ENCODE measurements around the gene NAA60.

NAA60 gene

GRCh38 chr16:3443108-3444031 is at the start of gene NAA60, which contains the start of gene ZNF597:
Gene NAA60, plus strand, starts transcription at chr16:3443680. Its CDS starts 32,548 bp downstream, at chr16:3476228.
Gene ZNF597, minus strand, starts transcription at chr16:3443504. Its CDS starts 351 bp downstream, at chr16:3443153.
- peak within 1 kb of the TSS; percentile 95 for H3K27ac Mint-ChIP-seq
- H3K9me3 Mint-ChIP-seq = peaks cover 32% of the 10 kb centered on the region
- peaks cover 13% of the 10 kb centered on the region for H3K4me1 Mint-ChIP-seq (ENCODE audit: low read depth)
- H3K4me3 Mint-ChIP-seq = peak within 1 kb of the TSS; percentile 91
- no peaks in the 10 kb centered on the region for H3K27me3 Mint-ChIP-seq (ENCODE audit: low read depth)
- H3K36me3 Mint-ChIP-seq (ENCODE audit: low read depth) = peaks cover 51% of the 10 kb centered on the region
- peak; percentile 86 for DNase-seq (ENCODE audit: low spot score)

- H3K4me3 Mint-ChIP-seq = peak overlapping the region; percentile 89
- peaks cover 13% of the 10 kb centered on the region for H3K4me1 Mint-ChIP-seq (ENCODE audit: low read depth)
- no peaks in the 10 kb centered on the region for H3K27me3 Mint-ChIP-seq (ENCODE audit: low read depth)
- peak overlapping the region; percentile 74 for H3K27ac Mint-ChIP-seq
- DNase-seq (ENCODE audit: low spot score) = no peak
- peaks cover 56% of the 10 kb centered on the region for H3K9me3 Mint-ChIP-seq
- H3K36me3 Mint-ChIP-seq (ENCODE audit: low read depth) = peaks cover 69% of the 10 kb centered on the region
These were observed 43.1 kb upstream of the NAA60 start for GRCh38 chr16:3400446-3400778.

GRCh38 chr16:3400779-3401688 is 42.4 kb upstream of the NAA60 start, which contains the start of the genes ZNF174 and ZSCAN32:
Gene ZNF174, plus strand, starts transcription at chr16:3401215. Its CDS starts 790 bp downstream, at chr16:3402005.
Gene ZSCAN32, minus strand, starts transcription at chr16:3401004. Its CDS starts 3,447 bp downstream, at chr16:3397557.
- peaks cover 67% of the 10 kb centered on the region for H3K36me3 Mint-ChIP-seq (ENCODE audit: low read depth)
- H3K9me3 Mint-ChIP-seq = peaks cover 57% of the 10 kb centered on the region
- H3K4me3 Mint-ChIP-seq = peak within 1 kb of the TSS; percentile 89

GRCh38 chr16:3401719-3402397 is 41.6 kb upstream of the NAA60 start:
- peaks cover 67% of the 10 kb centered on the region for H3K36me3 Mint-ChIP-seq (ENCODE audit: low read depth)
- DNase-seq (ENCODE audit: low spot score) = no peak
- H3K4me1 Mint-ChIP-seq (ENCODE audit: low read depth) = peaks cover 13% of the 10 kb centered on the region
- peak overlapping the region; percentile 84 for H3K27ac Mint-ChIP-seq
- peak overlapping the region; percentile 89 for H3K4me3 Mint-ChIP-seq
- no peaks in the 10 kb centered on the region for H3K27me3 Mint-ChIP-seq (ENCODE audit: low read depth)
- H3K9me3 Mint-ChIP-seq = peaks cover 57% of the 10 kb centered on the region

More at GRCh38 chr16:3400779-3401688, 42.4 kb upstream of the NAA60 start, which contains the start of the genes ZNF174 and ZSCAN32:
- Mint-ChIP-seq H3K27ac (peak within 1 kb of the TSS; percentile 84), H3K4me1 (ENCODE audit: low read depth) (peaks cover 13% of the 10 kb centered on the region), H3K27me3 (ENCODE audit: low read depth) (no peaks in the 10 kb centered on the region)
- peak; percentile 100 for DNase-seq (ENCODE audit: low spot score)

- Mint-ChIP-seq H3K27ac (no peak overlapping the region), H3K36me3 (ENCODE audit: low read depth) (peaks cover 71% of the 10 kb centered on the region), H3K27me3 (ENCODE audit: low read depth) (no peaks in the 10 kb centered on the region), H3K4me3 (no peak overlapping the region), H3K4me1 (ENCODE audit: low read depth) (no peaks in the 10 kb centered on the region), H3K9me3 (peaks cover 73% of the 10 kb centered on the region)
- DNase-seq (ENCODE audit: low spot score) = no peak
These were observed 34.8 kb upstream of the NAA60 start for GRCh38 chr16:3408561-3409197.

GRCh38 chr16:3413730-3414379 is 29.6 kb upstream of the NAA60 start:
- Mint-ChIP-seq H3K4me3 (no peak overlapping the region), H3K27ac (no peak overlapping the region)

GRCh38 chr16:3431779-3432219 is 11.7 kb upstream of the NAA60 start:
- peak; percentile 15 for DNase-seq (ENCODE audit: low spot score)
- peaks cover 17% of the 10 kb centered on the region for H3K9me3 Mint-ChIP-seq
- peak overlapping the region; percentile 36 for H3K27ac Mint-ChIP-seq
- peaks cover 9% of the 10 kb centered on the region for H3K4me1 Mint-ChIP-seq (ENCODE audit: low read depth)
- H3K27me3 Mint-ChIP-seq (ENCODE audit: low read depth) = no peaks in the 10 kb centered on the region
- H3K36me3 Mint-ChIP-seq (ENCODE audit: low read depth) = peaks cover 42% of the 10 kb centered on the region
- H3K4me3 Mint-ChIP-seq = no peak overlapping the region

More at GRCh38 chr16:3413730-3414379, 29.6 kb upstream of the NAA60 start:
- DNase-seq (ENCODE audit: low spot score) = no peak
- peaks cover 21% of the 10 kb centered on the region for H3K36me3 Mint-ChIP-seq (ENCODE audit: low read depth)
- H3K4me1 Mint-ChIP-seq (ENCODE audit: low read depth) = no peaks in the 10 kb centered on the region
- peaks cover 49% of the 10 kb centered on the region for H3K9me3 Mint-ChIP-seq
- no peaks in the 10 kb centered on the region for H3K27me3 Mint-ChIP-seq (ENCODE audit: low read depth)

GRCh38 chr16:3434373-3434772 is 9.1 kb upstream of the NAA60 start:
- Mint-ChIP-seq H3K36me3 (ENCODE audit: low read depth) (peaks cover 64% of the 10 kb centered on the region), H3K27ac (no peak overlapping the region), H3K4me3 (no peak overlapping the region), H3K27me3 (ENCODE audit: low read depth) (no peaks in the 10 kb centered on the region), H3K4me1 (ENCODE audit: low read depth) (peaks cover 9% of the 10 kb centered on the region), H3K9me3 (peaks cover 19% of the 10 kb centered on the region)
- no peak for DNase-seq (ENCODE audit: low spot score)

GRCh38 chr16:3439637-3440036 is 3.8 kb upstream of the NAA60 start:
- peaks cover 26% of the 10 kb centered on the region for H3K9me3 Mint-ChIP-seq
- H3K36me3 Mint-ChIP-seq (ENCODE audit: low read depth) = peaks cover 56% of the 10 kb centered on the region
- H3K4me3 Mint-ChIP-seq = no peak overlapping the region
- H3K27ac Mint-ChIP-seq = no peak overlapping the region
- H3K4me1 Mint-ChIP-seq (ENCODE audit: low read depth) = peaks cover 7% of the 10 kb centered on the region
- no peak for DNase-seq (ENCODE audit: low spot score)
- no peaks in the 10 kb centered on the region for H3K27me3 Mint-ChIP-seq (ENCODE audit: low read depth)

GRCh38 chr16:3444032-3444388 is 530 bp downstream of the NAA60 start:
- peaks cover 52% of the 10 kb centered on the region for H3K36me3 Mint-ChIP-seq (ENCODE audit: low read depth)
- H3K4me3 Mint-ChIP-seq = peak overlapping the region; percentile 91
- peaks cover 32% of the 10 kb centered on the region for H3K9me3 Mint-ChIP-seq
- peaks cover 13% of the 10 kb centered on the region for H3K4me1 Mint-ChIP-seq (ENCODE audit: low read depth)
- DNase-seq (ENCODE audit: low spot score) = peak; percentile 51
- no peaks in the 10 kb centered on the region for H3K27me3 Mint-ChIP-seq (ENCODE audit: low read depth)
- peak overlapping the region; percentile 95 for H3K27ac Mint-ChIP-seq

- no peak for DNase-seq (ENCODE audit: low spot score)
- peaks cover 14% of the 10 kb centered on the region for H3K9me3 Mint-ChIP-seq
- peaks cover 29% of the 10 kb centered on the region for H3K4me1 Mint-ChIP-seq (ENCODE audit: low read depth)
- H3K27me3 Mint-ChIP-seq (ENCODE audit: low read depth) = no peaks in the 10 kb centered on the region
- H3K4me3 Mint-ChIP-seq = no peak overlapping the region
- peaks cover 30% of the 10 kb centered on the region for H3K36me3 Mint-ChIP-seq (ENCODE audit: low read depth)
- H3K27ac Mint-ChIP-seq = no peak overlapping the region
These were observed 10.6 kb downstream of the NAA60 start for GRCh38 chr16:3454093-3454492.

GRCh38 chr16:3454631-3455147 is 11.2 kb downstream of the NAA60 start:
- H3K9me3 Mint-ChIP-seq = peaks cover 12% of the 10 kb centered on the region
- peaks cover 35% of the 10 kb centered on the region for H3K4me1 Mint-ChIP-seq (ENCODE audit: low read depth)
- DNase-seq (ENCODE audit: low spot score) = no peak
- H3K27ac Mint-ChIP-seq = no peak overlapping the region
- H3K36me3 Mint-ChIP-seq (ENCODE audit: low read depth) = peaks cover 24% of the 10 kb centered on the region
- no peaks in the 10 kb centered on the region for H3K27me3 Mint-ChIP-seq (ENCODE audit: low read depth)
- H3K4me3 Mint-ChIP-seq = no peak overlapping the region
